Measurements from ENCODE around the gene DVL3. TPM values are rescaled to one million over a fixed set of nuclear protein-coding genes. Genes with fewer than 3 reads are reported as not detected.

Gene DVL3
- total RNA-seq, 2 experiments from 2014 or later = 24.9 to 29.6 TPM

GRCh38 chr3:184186184-184186901, 31.2 kb downstream of the DVL3 start, which contains the start of gene ABCF3:
ABCF3 (plus strand) TSS chr3:184186199; CDS start chr3:184186208, 9 bp downstream.
- no peaks in the 10 kb centered on the region for H3K27me3 Mint-ChIP-seq
- ATAC-seq (peak; percentile 25), DNase-seq (peak; percentile 47)
- H3K27ac Mint-ChIP-seq = peak within 1 kb of the TSS; percentile 93
- intact Hi-C loops (cut with DNase I, micrococcal nuclease) = loop anchor here (1.0 to 10.0 kb wide), 13 partner anchors 12 to 1401 kb away; partner anchors contain the start of genes EEF1AKMT4 (in 2 of the 2), EIF2B5 (in 2 of the 2), AP2M1 (in 1 of the 2) and DVL3 (in 1 of the 2)
- no peaks in the 10 kb centered on the region for H3K9me3 Mint-ChIP-seq (ENCODE audit: low read depth)
- peaks cover 55% of the 10 kb centered on the region for H3K36me3 Mint-ChIP-seq (ENCODE audit: low read depth)
- ChIA-PET CTCF (interaction anchor here (0.6 to 1.6 kb wide), 6 partner anchors 40 to 717 kb away, joined by 3 to 7 read pairs (median 4); partner anchors contain the start of gene EEF1AKMT4), POLR2A (interaction anchor here (0.5 to 0.7 kb wide), 4 partner anchors 9 to 112 kb away, joined by 3 to 5 read pairs (median 4); no protein-coding TSS in a partner anchor)
- peak within 1 kb of the TSS; percentile 99 for H3K4me3 Mint-ChIP-seq
- H3K4me1 Mint-ChIP-seq = peaks cover 32% of the 10 kb centered on the region

- H3K4me1 Mint-ChIP-seq = peaks cover 32% of the 10 kb centered on the region
- H3K4me3 Mint-ChIP-seq = peak overlapping the region; percentile 99
- H3K36me3 Mint-ChIP-seq (ENCODE audit: low read depth) = peaks cover 54% of the 10 kb centered on the region
- ATAC-seq = no peak
- no peak for DNase-seq
- no peaks in the 10 kb centered on the region for H3K27me3 Mint-ChIP-seq
- peak overlapping the region; percentile 93 for H3K27ac Mint-ChIP-seq
- CTCF ChIA-PET = interaction anchor here (0.7 to 1.4 kb wide), 3 partner anchors 40 to 114 kb away, joined by 3 to 6 read pairs (median 4); no protein-coding TSS in a partner anchor
- no peaks in the 10 kb centered on the region for H3K9me3 Mint-ChIP-seq (ENCODE audit: low read depth)
- intact Hi-C loops (cut with DNase I, micrococcal nuclease) = loop anchor here (1.0 to 10.0 kb wide), 14 partner anchors 13 to 1400 kb away; partner anchors contain the start of genes EEF1AKMT4 (in 2 of the 2), EIF2B5 (in 2 of the 2), AP2M1 (in 1 of the 2) and DVL3 (in 1 of the 2)
- POLR2A ChIA-PET = interaction anchor here (0.7 kb wide), 1 partner anchor 9 kb away, joined by 4 read pairs; no protein-coding TSS in a partner anchor
Observed at GRCh38 chr3:184186902-184187207, 31.7 kb downstream of the DVL3 start.

- ChIA-PET POLR2A (interaction anchor here (0.6 kb wide), 1 partner anchor 49 kb away, joined by 3 read pairs; no protein-coding TSS in a partner anchor), CTCF (no interaction called here)
- H3K4me3 Mint-ChIP-seq = no peak overlapping the region
Observed at GRCh38 chr3:184188080-184188479, 32.9 kb downstream of the DVL3 start.

GRCh38 chr3:184189421-184189820, 34.2 kb downstream of the DVL3 start:
- ChIA-PET CTCF (no interaction called here), POLR2A (no interaction called here)
- DNase-seq = no peak
- Mint-ChIP-seq H3K4me3 (no peak overlapping the region), H3K9me3 (ENCODE audit: low read depth) (no peaks in the 10 kb centered on the region), H3K4me1 (peaks cover 32% of the 10 kb centered on the region), H3K36me3 (ENCODE audit: low read depth) (peaks cover 48% of the 10 kb centered on the region), H3K27me3 (no peaks in the 10 kb centered on the region), H3K27ac (no peak overlapping the region)
- ATAC-seq = no peak
- intact Hi-C loops (cut with DNase I, micrococcal nuclease) = loop anchor here in 1 of 2 experiments (5.0 to 10.0 kb wide), 2 partner anchors 495 to 1398 kb away; partner anchors contain the start of genes SENP2 and YEATS2

More at GRCh38 chr3:184188080-184188479, 32.9 kb downstream of the DVL3 start:
- no peaks in the 10 kb centered on the region for H3K27me3 Mint-ChIP-seq
- H3K27ac Mint-ChIP-seq = peak overlapping the region; percentile 11
- no peaks in the 10 kb centered on the region for H3K9me3 Mint-ChIP-seq (ENCODE audit: low read depth)
- DNase-seq = no peak
- H3K4me1 Mint-ChIP-seq = peaks cover 32% of the 10 kb centered on the region
- peaks cover 54% of the 10 kb centered on the region for H3K36me3 Mint-ChIP-seq (ENCODE audit: low read depth)
- no peak for ATAC-seq
- intact Hi-C loops (cut with DNase I, micrococcal nuclease) = loop anchor here in 1 of 2 experiments (5.0 to 10.0 kb wide), 2 partner anchors 493 to 1399 kb away; partner anchors contain the start of genes SENP2 and YEATS2

GRCh38 chr3:184192889-184193288, 37.7 kb downstream of the DVL3 start:
- ChIA-PET POLR2A (no interaction called here), CTCF (no interaction called here)
- Mint-ChIP-seq H3K4me3 (no peak overlapping the region), H3K27me3 (no peaks in the 10 kb centered on the region), H3K4me1 (peaks cover 14% of the 10 kb centered on the region), H3K9me3 (ENCODE audit: low read depth) (no peaks in the 10 kb centered on the region), H3K27ac (no peak overlapping the region), H3K36me3 (ENCODE audit: low read depth) (peaks cover 33% of the 10 kb centered on the region)
- ATAC-seq (no peak), DNase-seq (no peak)
- intact Hi-C loops (cut with DNase I, micrococcal nuclease) = no loop called here

GRCh38 chr3:184193991-184194539, 38.9 kb downstream of the DVL3 start:
- no peak overlapping the region for H3K4me3 Mint-ChIP-seq
- H3K4me1 Mint-ChIP-seq = peaks cover 5% of the 10 kb centered on the region
- ATAC-seq (no peak), DNase-seq (no peak)
- POLR2A ChIA-PET = interaction anchor here (0.6 kb wide), 1 partner anchor 221 kb away, joined by 3 read pairs; no protein-coding TSS in a partner anchor
- no peaks in the 10 kb centered on the region for H3K27me3 Mint-ChIP-seq
- CTCF ChIA-PET = interaction anchor here (1.3 kb wide), 1 partner anchor 33 kb away, joined by 5 read pairs; no protein-coding TSS in a partner anchor
- H3K36me3 Mint-ChIP-seq (ENCODE audit: low read depth) = peaks cover 28% of the 10 kb centered on the region
- intact Hi-C loops (cut with DNase I, micrococcal nuclease) = no loop called here
- no peaks in the 10 kb centered on the region for H3K9me3 Mint-ChIP-seq (ENCODE audit: low read depth)
- no peak overlapping the region for H3K27ac Mint-ChIP-seq

- Mint-ChIP-seq H3K4me3 (no peak overlapping the region), H3K4me1 (no peaks in the 10 kb centered on the region), H3K36me3 (ENCODE audit: low read depth) (peaks cover 15% of the 10 kb centered on the region), H3K27ac (no peak overlapping the region), H3K9me3 (ENCODE audit: low read depth) (no peaks in the 10 kb centered on the region), H3K27me3 (no peaks in the 10 kb centered on the region)
- ATAC-seq (no peak), DNase-seq (no peak)
- intact Hi-C loops (cut with DNase I, micrococcal nuclease) = loop anchor here in 1 of 2 experiments (1.0 kb wide), 1 partner anchor 8 kb away; no protein-coding TSS in a partner anchor
- ChIA-PET CTCF (no interaction called here), POLR2A (interaction anchor here (1.9 kb wide), 1 partner anchor 10 kb away, joined by 4 read pairs; no protein-coding TSS in a partner anchor)
Observed at GRCh38 chr3:184196536-184196935, 41.4 kb downstream of the DVL3 start.

- H3K4me1 Mint-ChIP-seq = no peaks in the 10 kb centered on the region
- no peak overlapping the region for H3K27ac Mint-ChIP-seq
- H3K9me3 Mint-ChIP-seq (ENCODE audit: low read depth) = no peaks in the 10 kb centered on the region
- no peak overlapping the region for H3K4me3 Mint-ChIP-seq
- intact Hi-C loops (cut with DNase I, micrococcal nuclease) = no loop called here
- DNase-seq (no peak), ATAC-seq (no peak)
- POLR2A ChIA-PET = no interaction called here
- no peaks in the 10 kb centered on the region for H3K27me3 Mint-ChIP-seq
- CTCF ChIA-PET = interaction anchor here (1.2 to 1.5 kb wide), 2 partner anchors 29 kb away, joined by 5 to 7 read pairs; no protein-coding TSS in a partner anchor
- peaks cover 3% of the 10 kb centered on the region for H3K36me3 Mint-ChIP-seq (ENCODE audit: low read depth)
Observed at GRCh38 chr3:184198509-184198908, 43.3 kb downstream of the DVL3 start.

- H3K27me3 Mint-ChIP-seq = peaks cover 3% of the 10 kb centered on the region
- intact Hi-C loops (cut with DNase I, micrococcal nuclease) = no loop called here
- H3K36me3 Mint-ChIP-seq (ENCODE audit: low read depth) = no peaks in the 10 kb centered on the region
- H3K4me3 Mint-ChIP-seq = no peak overlapping the region
- H3K9me3 Mint-ChIP-seq (ENCODE audit: low read depth) = no peaks in the 10 kb centered on the region
- DNase-seq (no peak), ATAC-seq (no peak)
- ChIA-PET CTCF (no interaction called here), POLR2A (no interaction called here)
- H3K27ac Mint-ChIP-seq = no peak overlapping the region
- no peaks in the 10 kb centered on the region for H3K4me1 Mint-ChIP-seq
Observed at GRCh38 chr3:184200825-184201224, 45.6 kb downstream of the DVL3 start.

- H3K36me3 Mint-ChIP-seq (ENCODE audit: low read depth) = no peaks in the 10 kb centered on the region
- DNase-seq = no peak
Observed at GRCh38 chr3:184203526-184203925, 48.3 kb downstream of the DVL3 start.

GRCh38 chr3:184209146-184209923, 54.2 kb downstream of the DVL3 start:
- Mint-ChIP-seq H3K27ac (no peak overlapping the region), H3K4me1 (no peaks in the 10 kb centered on the region), H3K27me3 (peaks cover 15% of the 10 kb centered on the region), H3K36me3 (ENCODE audit: low read depth) (no peaks in the 10 kb centered on the region), H3K4me3 (no peak overlapping the region), H3K9me3 (ENCODE audit: low read depth) (no peaks in the 10 kb centered on the region)
- intact Hi-C loops (cut with DNase I, micrococcal nuclease) = no loop called here
- CTCF ChIA-PET = interaction anchor here (0.8 to 2.6 kb wide), 4 partner anchors 18 to 664 kb away, joined by 3 to 14 read pairs (median 4); no protein-coding TSS in a partner anchor
- POLR2A ChIA-PET = no interaction called here
- ATAC-seq (no peak), DNase-seq (no peak)

More at GRCh38 chr3:184203526-184203925, 48.3 kb downstream of the DVL3 start:
- ChIA-PET POLR2A (no interaction called here), CTCF (interaction anchor here (0.6 to 1.3 kb wide), 2 partner anchors 24 to 46 kb away, joined by 3 to 4 read pairs; partner anchors contain the start of gene EEF1AKMT4)
- no peak for ATAC-seq
- no peaks in the 10 kb centered on the region for H3K4me1 Mint-ChIP-seq
- H3K27me3 Mint-ChIP-seq = peaks cover 15% of the 10 kb centered on the region
- no peak overlapping the region for H3K27ac Mint-ChIP-seq
- H3K9me3 Mint-ChIP-seq (ENCODE audit: low read depth) = no peaks in the 10 kb centered on the region
- intact Hi-C loops (cut with DNase I, micrococcal nuclease) = no loop called here
- no peak overlapping the region for H3K4me3 Mint-ChIP-seq

All from activated CD4-positive, alpha-beta T cell treated with anti-CD3 and anti-CD28 coated beads for 36 hours (primary cell).